ENCODE results near the gene TTC28. TPM values are rescaled to one million over a fixed set of nuclear protein-coding genes. Genes with fewer than 3 reads are reported as not detected.

The TTC28 gene
- total and polyA plus RNA-seq, 2 donors (not counting 3 experiments of a cell fraction or from before 2014, with no cell fraction given): 16.5 to 51.1 TPM

DNA sequence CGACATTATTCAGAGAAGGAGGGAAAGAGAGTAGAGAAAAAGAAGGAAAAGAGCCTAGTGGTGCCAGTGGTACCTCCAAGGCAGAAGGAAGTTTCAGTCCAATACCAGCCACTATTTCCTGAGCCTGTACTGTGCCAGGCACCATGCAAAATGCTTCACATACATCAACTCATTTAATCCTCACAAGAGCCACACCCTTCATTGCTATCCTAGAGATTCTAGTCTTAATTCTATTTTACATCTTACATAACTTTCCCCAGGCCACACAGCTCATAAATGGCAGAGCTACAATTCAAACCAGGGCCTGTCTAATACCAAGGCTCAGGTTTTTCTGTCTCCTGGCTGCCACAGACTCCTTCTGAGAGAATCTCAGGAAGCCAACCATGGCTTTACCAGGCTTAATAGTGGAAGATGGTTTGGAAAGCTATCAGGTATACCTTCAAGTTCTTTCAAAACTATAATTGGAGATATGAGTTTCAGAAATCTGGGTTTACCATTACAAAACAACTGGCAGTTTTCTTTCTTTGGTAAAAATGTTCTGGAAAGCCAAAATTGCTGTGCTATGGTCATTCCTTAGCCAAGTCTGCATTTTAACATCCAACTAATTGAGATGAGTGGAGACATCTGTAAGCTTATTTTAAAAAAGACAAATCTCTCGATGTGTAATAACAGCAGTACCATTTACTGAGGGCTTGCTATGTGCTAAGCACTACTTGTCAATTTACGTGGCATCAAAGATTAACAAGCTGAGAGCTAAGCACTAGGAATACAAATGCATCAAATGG, 535.5 kb downstream of the TTC28 start:
- BruUV-seq (replicated peaks): no TSS peak
- CTCF ChIA-PET: interaction anchor here (1.0 to 1.7 kb wide), 2 partner anchors 10 to 14 kb away, joined by 3 read pairs; no protein-coding TSS in a partner anchor
- POLR2A ChIA-PET: no interaction called here
- FAIRE-seq (no peak), DNase-seq (ENCODE audit: low read depth, low spot score) (no peak)
- H2AFZ ChIP-seq (ENCODE audit: low read depth, low read length): no peak overlapping the region
- H4K20me1 ChIP-seq (replicated peaks; ENCODE audit: control insufficient read depth, extremely low read depth, insufficient read depth, low read length): no peaks in the 10 kb centered on the region
- H3K4me1 ChIP-seq (ENCODE audit: control insufficient read depth, extremely low read depth, insufficient read depth, low read length): peaks cover 11% of the 10 kb centered on the region
- H3K9me1 ChIP-seq (replicated peaks; ENCODE audit: control insufficient read depth, extremely low read depth, insufficient read depth, low read length): no peaks in the 10 kb centered on the region
- no peak overlapping the region for H3K4me2 ChIP-seq (ENCODE audit: insufficient read depth, low read length)
- no peaks in the 10 kb centered on the region for H3K79me2 ChIP-seq (ENCODE audit: control insufficient read depth, insufficient read depth, low read length)
- no peak for TF ChIP-seq CTCF (IDR thresholded peaks at IDR 0.05; ENCODE audit: extremely low read depth in 1 of 2, insufficient read depth in 1 of 2, low read depth in 1 of 2, low read length in 2 of 2)
- no peak for TF ChIP-seq MYC (IDR thresholded peaks at IDR 0.05; ENCODE audit: low read depth, low read length)
- no peak for TF ChIP-seq JUN (IDR thresholded peaks at IDR 0.05; ENCODE audit: borderline replicate concordance, insufficient read depth, insufficient read length, low read depth)
- TF ChIP-seq GATA2 (IDR thresholded peaks at IDR 0.05; ENCODE audit: insufficient read depth, insufficient read length, low read depth, low read length): no peak
- no peak for TF ChIP-seq FOS (IDR thresholded peaks at IDR 0.05; ENCODE audit: borderline replicate concordance, insufficient read depth, low read length)
- no peak for TF ChIP-seq POLR2A (IDR thresholded peaks at IDR 0.05; ENCODE audit: low read depth, low read length)
- TF ChIP-seq POLR2AphosphoS5 (IDR thresholded peaks at IDR 0.05; ENCODE audit: insufficient read depth, low read depth, low read length): no peak
- no peak for TF ChIP-seq EZH2 (IDR thresholded peaks at IDR 0.05; ENCODE audit: borderline replicate concordance, low read depth, low read length, severe bottlenecking)
- TF ChIP-seq, protein P1, sequence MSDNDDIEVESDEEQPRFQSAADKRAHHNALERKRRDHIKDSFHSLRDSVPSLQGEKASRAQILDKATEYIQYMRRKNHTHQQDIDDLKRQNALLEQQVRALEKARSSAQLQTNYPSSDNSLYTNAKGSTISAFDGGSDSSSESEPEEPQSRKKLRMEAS (IDR thresholded peaks at IDR 0.05; ENCODE audit: insufficient read depth, insufficient read length): no peak
- no peaks in the 10 kb centered on the region for H3K9me3 ChIP-seq (replicated peaks; ENCODE audit: control insufficient read depth, insufficient read depth, low read length)
- no peaks in the 10 kb centered on the region for H3K36me3 ChIP-seq (ENCODE audit: control insufficient read depth in 2 of 2, extremely low read depth in 1 of 2, insufficient read depth in 2 of 2, low read length in 2 of 2)
- no peaks in the 10 kb centered on the region for H3K27me3 ChIP-seq (ENCODE audit: control insufficient read depth in 2 of 2, insufficient read depth in 2 of 2, low read length in 2 of 2)
- dilution Hi-C loops (cut with MboI; ENCODE audit: extremely low pct_ligation_motif_present, low sequenced_read_pairs): no loop called here
- H3K27ac ChIP-seq (ENCODE audit: insufficient read depth, low read depth, low read length): no peak overlapping the region
- H3K9ac ChIP-seq (replicated peaks; ENCODE audit: extremely low read depth, insufficient read depth, low read length): no peak overlapping the region
- intact Hi-C loops (cut with micrococcal nuclease): no loop called here
- H3K4me3 ChIP-seq (replicated peaks in 1 of 3; ENCODE audit: insufficient read depth in 1 of 3, low read depth in 1 of 3, low read length in 3 of 3): no peak overlapping the region

All from endothelial cell of umbilical vein (primary cell).